Mucosa of descending colon (tissue), 3 donors: ENCODE measurements around the gene GNAQ. TPM values are rescaled to one million over a fixed set of nuclear protein-coding genes. Genes with fewer than 3 reads are reported as not detected.

Experiments used
- ATAC-seq: fragments of 200-7000 bp; cut with Tn5 transposase; one replicate; pipeline ENCODE4 v1.9.1; 2020; ENCODE audit warnings: mild to moderate bottlenecking, moderate library complexity
- DNase-seq, 3 donors: peaks; one replicate each; pipeline ENCODE4 v3.0.0-alpha.2; 2020
- H3K36me3 ChIP-seq: fragments of 200-600 bp; one replicate; pipeline ENCODE4 v1.8.0; 2021; ENCODE audit warnings: low read depth, mild to moderate bottlenecking
- H3K4me1 ChIP-seq: fragments of 200-600 bp; one replicate; pipeline ENCODE4 v1.8.0; 2021; ENCODE audit warnings: low read depth, mild to moderate bottlenecking
- H3K4me3 ChIP-seq: fragments of 200-600 bp; one replicate; pipeline ENCODE4 v1.8.0; 2021; ENCODE audit warnings: mild to moderate bottlenecking
- H3K9me3 ChIP-seq: fragments of 200-600 bp; one replicate; pipeline ENCODE4 v1.8.0; 2021; ENCODE audit warnings: mild to moderate bottlenecking
- CTCF ChIP-seq: fragments of 200-600 bp; IDR thresholded peaks from one replicate; pipeline ENCODE4 v1.8.0; 2022; ENCODE audit warnings: antibody characterized with exemption, mild to moderate bottlenecking
- intact Hi-C, 2 donors: fragments of 100-400 bp; cut with DNase I in 1 of 2; cut with micrococcal nuclease in 1 of 2; formaldehyde crosslinking; loops; one replicate each; pipeline versions ENCODE4 v1.11.0 to v1.11.1; 2022; cut with DNase I, micrococcal nuclease
- total RNA-seq, 3 donors: library from RNA; stranded (reverse); fragmentation: NEBNext Ultra II Directional in 2 of 3; extraction: Animal tissue kit (Norgen Biotek cat#: 25700) in 2 of 3; gene quantifications; one replicate each; pipeline versions ENCODE4 v1.2.1 to v1.2.4, GENCODE V29; 2021 to 2023
- donor health status: DM: no; HTN: no; CAD: no; lungs with moderate emphysema.
- donor health status: DM: no; HTN: no; CAD: no.
- donor health status: DM: no; HTN: yes; CAD: no.

Gene GNAQ
- total RNA-seq, 3 donors from 2014 or later, result 95.9 to 115 (median 104) TPM

DNA sequence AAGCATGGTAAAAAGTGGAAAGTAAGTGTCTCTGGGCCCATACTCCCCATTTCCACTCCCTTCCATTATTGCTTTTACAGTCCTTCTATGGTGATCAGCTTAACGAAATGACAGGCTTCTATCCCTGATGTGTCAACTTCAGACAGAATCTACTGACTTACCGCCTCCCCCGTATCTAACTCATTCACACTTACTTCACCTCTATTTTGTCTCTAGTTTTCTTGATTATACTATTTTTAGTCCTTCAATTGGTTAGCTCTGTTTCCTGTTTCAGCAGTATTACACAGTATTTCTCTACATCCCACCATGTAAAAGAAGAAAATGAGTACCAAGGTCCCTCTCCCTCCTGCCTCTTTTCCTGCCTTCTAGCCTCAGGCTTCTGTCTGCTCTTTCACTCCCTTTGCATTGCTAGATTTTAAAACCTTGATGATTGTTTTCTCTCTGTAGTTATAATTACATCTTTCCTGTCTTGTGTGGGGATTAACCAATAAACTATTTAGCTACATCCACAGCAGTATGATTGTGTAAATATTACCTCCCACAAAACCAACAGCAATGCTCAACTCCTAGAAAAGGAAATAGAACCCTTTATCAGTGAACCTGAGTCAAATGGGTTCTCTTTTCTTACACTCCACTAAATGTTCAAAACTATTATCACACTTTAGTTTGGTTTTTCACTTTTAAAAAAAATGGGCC lies 53.4 kb downstream of the GNAQ start:
- intact Hi-C loops, result loop anchor here in 1 of 2 donors (10.0 kb wide), 1 partner anchor 57 kb away; the partner anchor contains the start of gene GNAQ
- peak; percentile 61 for ATAC-seq

GRCh38 chr9:77977210-77977611 lies 54.4 kb downstream of the GNAQ start:
- intact Hi-C loops, result loop anchor here in 1 of 2 donors (10.0 kb wide), 1 partner anchor 58 kb away; the partner anchor contains the start of gene GNAQ
- TF ChIP-seq CTCF, result no peak
- peak; percentile 68 for ATAC-seq
- Histone ChIP-seq H3K36me3 (no peaks in the 10 kb centered on the region), H3K4me3 (no peak overlapping the region), H3K4me1 (peaks cover 48% of the 10 kb centered on the region), H3K9me3 (no peaks in the 10 kb centered on the region)
- peak; percentile 61 to 76 (median 75) for DNase-seq

More for the DNA sequence above, 53.4 kb downstream of the GNAQ start:
- no peaks in the 10 kb centered on the region for H3K36me3 ChIP-seq
- no peak overlapping the region for H3K4me3 ChIP-seq
- H3K9me3 ChIP-seq, result no peaks in the 10 kb centered on the region
- DNase-seq, result no peak
- TF ChIP-seq CTCF, result no peak
- H3K4me1 ChIP-seq, result peaks cover 57% of the 10 kb centered on the region

GRCh38 chr9:77975806-77976205 lies 55.8 kb downstream of the GNAQ start:
- intact Hi-C loops, result loop anchor here in 1 of 2 donors (10.0 kb wide), 1 partner anchor 59 kb away; the partner anchor contains the start of gene GNAQ
- H3K9me3 ChIP-seq, result no peaks in the 10 kb centered on the region
- no peaks in the 10 kb centered on the region for H3K36me3 ChIP-seq
- no peak overlapping the region for H3K4me3 ChIP-seq
- no peak for DNase-seq
- H3K4me1 ChIP-seq, result peaks cover 38% of the 10 kb centered on the region
- no peak for TF ChIP-seq CTCF
- no peak for ATAC-seq

DNA sequence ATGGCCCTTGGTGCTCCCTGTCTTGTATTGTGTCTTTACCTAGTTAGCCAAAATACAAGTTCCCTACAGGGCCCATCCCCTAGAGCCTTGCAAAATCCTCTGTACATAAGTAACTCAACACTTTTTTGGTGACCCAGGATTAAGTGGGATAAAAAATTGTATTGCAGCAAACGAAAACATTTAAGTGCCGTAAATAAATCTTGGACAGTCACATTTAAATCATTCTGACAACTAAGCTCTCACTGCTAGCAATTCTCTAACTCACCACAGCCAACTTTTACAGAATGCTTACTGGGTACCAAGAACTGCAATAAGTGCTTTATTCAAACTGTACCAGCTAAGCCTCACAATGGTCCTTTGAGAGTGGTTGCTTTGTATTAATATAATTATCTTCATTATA lies 56.6 kb downstream of the GNAQ start:
- no peak for DNase-seq
- Histone ChIP-seq H3K9me3 (no peaks in the 10 kb centered on the region), H3K4me3 (no peak overlapping the region), H3K4me1 (peaks cover 32% of the 10 kb centered on the region), H3K36me3 (no peaks in the 10 kb centered on the region)
- intact Hi-C loops, result loop anchor here in 1 of 2 donors (10.0 kb wide), 1 partner anchor 60 kb away; the partner anchor contains the start of gene GNAQ
- ATAC-seq, result no peak
- no peak for TF ChIP-seq CTCF

DNA sequence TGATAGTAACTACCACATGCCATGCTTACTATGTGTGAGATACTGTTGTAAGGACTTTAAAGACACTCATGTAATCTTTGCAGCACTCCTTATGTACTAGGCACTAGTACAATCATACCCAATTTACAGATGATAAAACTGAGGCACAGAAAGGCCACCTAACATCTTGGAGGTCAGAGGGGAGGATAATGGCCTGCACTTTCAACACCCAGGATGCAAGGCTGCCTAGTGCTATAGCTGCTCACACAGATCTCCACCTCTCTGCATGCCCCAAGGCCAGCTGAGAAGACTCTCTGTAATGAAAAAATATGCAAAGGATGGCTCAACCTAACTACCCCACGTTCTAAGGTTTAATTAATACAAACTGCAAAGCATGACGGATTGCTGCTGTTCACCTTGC lies 57.2 kb downstream of the GNAQ start:
- H3K4me3 ChIP-seq, result no peak overlapping the region
- peaks cover 26% of the 10 kb centered on the region for H3K4me1 ChIP-seq
- no peaks in the 10 kb centered on the region for H3K9me3 ChIP-seq
- DNase-seq (no peak), ATAC-seq (no peak)
- H3K36me3 ChIP-seq, result no peaks in the 10 kb centered on the region
- no peak for TF ChIP-seq CTCF
- intact Hi-C loops, result loop anchor here in 1 of 2 donors (10.0 kb wide), 1 partner anchor 60 kb away; the partner anchor contains the start of gene GNAQ
